AG04450 (cell line): ENCODE results near the gene LTBR. TPM values are rescaled to one million over a fixed set of nuclear protein-coding genes. Genes with fewer than 3 reads are reported as not detected.

Experiments used
- CTCF ChIA-PET: fragments of 300-600, 350-600 bp; formaldehyde crosslinking; extraction: SDS; loops from one replicate; lab custom pipeline; 2022; ENCODE audit warnings: antibody characterized with exemption, inconsistent platforms; lab: Charles Lee
- POLR2A ChIA-PET: fragments of 350-600 bp; formaldehyde crosslinking; extraction: SDS; loops from one replicate; lab custom pipeline; 2021; ENCODE audit warnings: antibody characterized with exemption, inconsistent platforms; lab: Yijun Ruan, JAX
- DNase-seq: peaks from one replicate; pipeline ENCODE4 v3.0.0-alpha.2; 2011; ENCODE audit warnings: low read depth, low spot score
- H3K27ac ChIP-seq: one replicate; pipeline ENCODE4 v1.5.1; 2012; ENCODE audit warnings: low read depth, low read length, control low read depth
- H3K27me3 ChIP-seq: one replicate; pipeline ENCODE4 v1.6.0; 2012; ENCODE audit warnings: low read length; ENCODE audit not compliant: control insufficient read depth, insufficient read depth
- H3K4me3 ChIP-seq: 2 replicates; pipeline ENCODE4 v1.5.1; 2011; ENCODE audit warnings: mild to moderate bottlenecking, low read depth, low read length, control low read depth
- H3K9me3 ChIP-seq: 2 replicates; pipeline ENCODE4 v1.5.1; 2012; ENCODE audit warnings: low read length; ENCODE audit not compliant: control insufficient read depth, insufficient read depth
- polyA plus RNA-seq: library from polyadenylated mRNA; depleted of rRNA; stranded (reverse); fragments of >200 nt; gene quantifications from 2 replicates; pipeline ENCODE4 v1.2.3, GENCODE V29; 2011
- TF ChIP-seq, protein P1 (sequence below): IDR thresholded peaks from 2 replicates; pipeline ENCODE4 v1.5.1; 2011; ENCODE audit warnings: low read depth, low read length, control low read depth, inconsistent platforms

Gene LTBR
- polyA plus RNA-seq, 1 experiment, result 32.1 TPM

- Histone ChIP-seq H3K27me3 (peaks cover 8% of the 10 kb centered on the region), H3K4me3 (no peak overlapping the region), H3K27ac (no peak overlapping the region), H3K9me3 (no peaks in the 10 kb centered on the region)
- POLR2A ChIA-PET, result no interaction called here
- CTCF ChIA-PET, result no interaction called here
- DNase-seq, result no peak
- TF ChIP-seq, protein P1, sequence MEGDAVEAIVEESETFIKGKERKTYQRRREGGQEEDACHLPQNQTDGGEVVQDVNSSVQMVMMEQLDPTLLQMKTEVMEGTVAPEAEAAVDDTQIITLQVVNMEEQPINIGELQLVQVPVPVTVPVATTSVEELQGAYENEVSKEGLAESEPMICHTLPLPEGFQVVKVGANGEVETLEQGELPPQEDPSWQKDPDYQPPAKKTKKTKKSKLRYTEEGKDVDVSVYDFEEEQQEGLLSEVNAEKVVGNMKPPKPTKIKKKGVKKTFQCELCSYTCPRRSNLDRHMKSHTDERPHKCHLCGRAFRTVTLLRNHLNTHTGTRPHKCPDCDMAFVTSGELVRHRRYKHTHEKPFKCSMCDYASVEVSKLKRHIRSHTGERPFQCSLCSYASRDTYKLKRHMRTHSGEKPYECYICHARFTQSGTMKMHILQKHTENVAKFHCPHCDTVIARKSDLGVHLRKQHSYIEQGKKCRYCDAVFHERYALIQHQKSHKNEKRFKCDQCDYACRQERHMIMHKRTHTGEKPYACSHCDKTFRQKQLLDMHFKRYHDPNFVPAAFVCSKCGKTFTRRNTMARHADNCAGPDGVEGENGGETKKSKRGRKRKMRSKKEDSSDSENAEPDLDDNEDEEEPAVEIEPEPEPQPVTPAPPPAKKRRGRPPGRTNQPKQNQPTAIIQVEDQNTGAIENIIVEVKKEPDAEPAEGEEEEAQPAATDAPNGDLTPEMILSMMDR, result no peak
Measured at GRCh38 chr12:6358881-6359280, 25.1 kb upstream of the LTBR start.

DNA sequence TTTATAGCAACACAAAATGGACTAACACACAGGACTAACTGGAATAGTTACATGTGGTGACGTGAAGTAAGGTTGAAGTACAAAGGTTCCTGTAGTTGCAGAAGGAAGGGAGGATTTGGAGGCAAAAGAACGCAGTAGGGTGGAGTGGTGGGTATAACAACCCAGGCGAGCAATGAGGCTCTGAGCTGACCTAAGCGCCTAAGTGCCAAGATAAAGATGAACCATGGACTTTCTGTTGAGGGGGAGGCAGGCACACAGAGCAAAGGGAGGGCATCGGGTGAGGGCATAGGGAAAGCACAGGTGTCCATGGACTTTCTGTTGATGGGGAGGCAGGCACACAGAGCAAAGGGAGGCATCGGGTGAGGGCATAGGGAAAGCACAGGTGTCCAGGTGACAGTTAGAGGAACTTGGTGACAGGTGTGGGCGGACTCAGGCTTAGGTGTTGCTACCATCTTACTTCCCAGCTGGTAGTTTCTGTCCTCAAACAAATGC is 23.8 kb upstream of the LTBR start:
- CTCF ChIA-PET, result no interaction called here
- Histone ChIP-seq H3K9me3 (no peaks in the 10 kb centered on the region), H3K27me3 (peaks cover 8% of the 10 kb centered on the region), H3K27ac (no peak overlapping the region), H3K4me3 (no peak overlapping the region)
- DNase-seq, result no peak
- TF ChIP-seq, protein P1, result no peak
- POLR2A ChIA-PET, result no interaction called here

GRCh38 chr12:6360578-6361490 is 23.1 kb upstream of the LTBR start:
- CTCF ChIA-PET, result no interaction called here
- POLR2A ChIA-PET, result interaction anchor here (0.9 kb wide), 1 partner anchor 26 kb away, joined by 3 read pairs; no protein-coding TSS in a partner anchor
- Histone ChIP-seq H3K4me3 (no peak overlapping the region), H3K9me3 (no peaks in the 10 kb centered on the region), H3K27me3 (peaks cover 3% of the 10 kb centered on the region), H3K27ac (no peak overlapping the region)
- TF ChIP-seq, protein P1, result no peak
- DNase-seq, result no peak

DNA sequence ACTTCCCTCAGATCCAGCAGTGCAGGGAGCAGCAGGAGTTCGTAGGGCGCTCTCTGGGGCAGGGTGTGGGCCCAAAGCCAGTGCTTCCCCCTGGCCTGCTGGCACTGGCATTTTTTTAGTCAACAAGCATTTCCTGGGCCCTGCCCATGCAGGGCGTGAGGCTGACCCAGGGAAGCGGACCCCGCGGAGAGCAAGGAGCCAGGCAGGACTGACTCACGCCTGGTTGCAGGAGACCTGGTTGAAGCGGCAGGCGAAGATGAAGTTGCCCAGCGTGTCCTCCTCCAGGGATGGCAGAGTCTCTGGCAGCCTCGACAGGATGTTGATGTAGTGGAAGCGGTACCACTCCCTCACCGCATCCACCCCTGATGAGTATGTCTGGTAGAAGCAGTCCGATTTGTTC is 22.1 kb upstream of the LTBR start:
- Histone ChIP-seq H3K27ac (no peak overlapping the region), H3K27me3 (no peaks in the 10 kb centered on the region), H3K4me3 (no peak overlapping the region), H3K9me3 (no peaks in the 10 kb centered on the region)
- POLR2A ChIA-PET, result no interaction called here
- TF ChIP-seq, protein P1, result no peak
- CTCF ChIA-PET, result interaction anchor here (1.8 kb wide), 1 partner anchor 104 kb away, joined by 7 read pairs; no protein-coding TSS in a partner anchor
- DNase-seq, result no peak

DNA sequence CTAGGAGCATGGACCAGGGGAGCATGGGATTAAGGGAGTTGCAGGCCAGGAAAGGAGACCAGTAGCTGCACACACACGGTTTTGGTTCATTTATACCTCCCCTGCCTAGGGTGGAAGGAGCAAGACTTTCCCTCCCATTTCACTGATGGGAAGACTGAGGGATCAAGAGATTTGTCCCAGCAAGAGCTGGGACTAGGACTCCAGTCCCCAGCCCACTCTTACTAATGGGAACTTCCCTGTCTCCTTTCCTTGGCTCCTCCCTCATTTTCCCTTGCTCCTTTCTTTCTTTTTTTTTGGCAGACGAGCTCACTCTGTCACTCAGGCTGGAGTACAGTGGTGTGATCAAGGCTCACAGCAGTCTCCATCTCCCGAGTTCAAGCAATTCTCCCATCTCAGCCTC is 21.6 kb upstream of the LTBR start:
- no peak overlapping the region for H3K27ac ChIP-seq
- POLR2A ChIA-PET, result interaction anchor here (0.9 to 1.2 kb wide), 2 partner anchors 17 to 27 kb away, joined by 3 to 4 read pairs; no protein-coding TSS in a partner anchor
- no peaks in the 10 kb centered on the region for H3K9me3 ChIP-seq
- no peaks in the 10 kb centered on the region for H3K27me3 ChIP-seq
- TF ChIP-seq, protein P1, result no peak
- no peak overlapping the region for H3K4me3 ChIP-seq
- CTCF ChIA-PET, result interaction anchor here (1.8 kb wide), 1 partner anchor 103 kb away, joined by 7 read pairs; no protein-coding TSS in a partner anchor
- no peak for DNase-seq
